ENCODE data around the gene ZNF516. TPM values are rescaled to one million over a fixed set of nuclear protein-coding genes. Genes with fewer than 3 reads are reported as not detected.

Gene ZNF516
- total RNA-seq, 1 experiment from 2014 or later, result 22.6 TPM

GRCh38 chr18:76387608-76388007 is 107.4 kb downstream of the ZNF516 start:
- no peak overlapping the region for H2AFZ ChIP-seq (ENCODE audit: low read length)
- H3K4me1 ChIP-seq (ENCODE audit: insufficient read depth, low read length), result no peaks in the 10 kb centered on the region
- no peak overlapping the region for H2BK5ac ChIP-seq (ENCODE audit: insufficient read length, low read length)
- H2BK20ac ChIP-seq (ENCODE audit: low read depth, low read length, poor library complexity, severe bottlenecking), result no peak overlapping the region
- no peak overlapping the region for H3K4me2 ChIP-seq (ENCODE audit: insufficient read depth, insufficient read length, low read length)
- no peaks in the 10 kb centered on the region for H3K9me3 ChIP-seq (ENCODE audit: control insufficient read depth, low read depth, low read length)
- no peak overlapping the region for H4K5ac ChIP-seq (ENCODE audit: insufficient read length, low read depth, low read length)
- H4K8ac ChIP-seq (replicated peaks; ENCODE audit: insufficient read length, low read depth, low read length), result no peak overlapping the region
- no peak overlapping the region for H3K56ac ChIP-seq (ENCODE audit: insufficient read length, low read depth, low read length)
- H3K23me2 ChIP-seq (ENCODE audit: insufficient read length, low read depth, low read length, poor library complexity, severe bottlenecking), result no peaks in the 10 kb centered on the region
- no peak for TF ChIP-seq CTCF (conservative IDR thresholded peaks at IDR 0.05)
- H3K9me3 Mint-ChIP-seq, result peaks cover 5 to 8% of the 10 kb centered on the region in 2 experiments; a peak in 3 of 5 replicates
- H3K27me3 Mint-ChIP-seq (ENCODE audit: low read depth), result no peaks in the 10 kb centered on the region; the same call in 1 of the 2 replicates
- no peak overlapping the region for H3K18ac ChIP-seq (ENCODE audit: insufficient read length, low read depth, low read length)
- no peak overlapping the region for H4K91ac ChIP-seq (ENCODE audit: insufficient read length, low read depth, low read length)
- no peaks in the 10 kb centered on the region for H3K27me3 ChIP-seq (ENCODE audit: insufficient read depth, low read length)
- H3K4me1 Mint-ChIP-seq, result peaks cover 9 to 10% of the 10 kb centered on the region in 2 experiments; a peak in 3 of 4 replicates
- no peak overlapping the region for H3K4me3 Mint-ChIP-seq
- no peak overlapping the region for H3K9ac ChIP-seq (ENCODE audit: extremely low read depth, insufficient read length, low read length)
- DNase-seq, result no peak
- peaks cover 4% of the 10 kb centered on the region for H3K79me1 ChIP-seq (ENCODE audit: insufficient read depth, low read depth, low read length, poor library complexity, severe bottlenecking)
- no peaks in the 10 kb centered on the region for H4K20me1 ChIP-seq (ENCODE audit: control insufficient read depth, insufficient read depth, insufficient read length)
- no peak overlapping the region for H2BK12ac ChIP-seq (ENCODE audit: insufficient read length, low read depth, low read length)
- H2AK5ac ChIP-seq (ENCODE audit: insufficient read length, low read length), result no peak overlapping the region
- no peaks in the 10 kb centered on the region for H3K79me2 ChIP-seq (ENCODE audit: insufficient read depth, low read length)
- H2BK15ac ChIP-seq (ENCODE audit: low read depth, low read length), result no peak overlapping the region
- no peak overlapping the region for H3K27ac Mint-ChIP-seq
- H3K4ac ChIP-seq (ENCODE audit: low read depth, low read length), result no peak overlapping the region
- H3K27ac ChIP-seq (ENCODE audit: insufficient read length, low read depth, low read length), result no peak overlapping the region
- no peak overlapping the region for H2BK120ac ChIP-seq (ENCODE audit: low read depth, low read length, poor library complexity, severe bottlenecking)
- no peak overlapping the region for H3T11ph ChIP-seq (ENCODE audit: low read length)
- WGBS (ENCODE audit: extremely low coverage, insufficient read length, low lambda C conversion rate), result no CpG with 5 or more reads among the region's 8 CpGs
- H3K36me3 Mint-ChIP-seq (ENCODE audit: insufficient read depth in 1 of 3, low read depth in 3 of 3), result peaks cover 0 to 16% (median 6%) of the 10 kb centered on the region in 3 experiments; a peak in 4 of 7 replicates
- H3K23ac ChIP-seq (ENCODE audit: insufficient read length, low read depth, low read length), result no peak overlapping the region
- H3K14ac ChIP-seq (ENCODE audit: insufficient read depth, low read length), result no peak overlapping the region

All from H9 (cell line).